NCI-H187 (cell line): ENCODE results near the gene GFI1B.
"Not testable (repeated sequence)": the region's sequence is repeated elsewhere in the genome, so short reads cannot be mapped to it uniquely, and the experiment has no call there.

Experiments used
- DNase-seq, 2 experiments: peaks; one replicate each; lab custom pipeline; 2025; lab: John Stamatoyannopoulos, UW

Gene GFI1B

DNA sequence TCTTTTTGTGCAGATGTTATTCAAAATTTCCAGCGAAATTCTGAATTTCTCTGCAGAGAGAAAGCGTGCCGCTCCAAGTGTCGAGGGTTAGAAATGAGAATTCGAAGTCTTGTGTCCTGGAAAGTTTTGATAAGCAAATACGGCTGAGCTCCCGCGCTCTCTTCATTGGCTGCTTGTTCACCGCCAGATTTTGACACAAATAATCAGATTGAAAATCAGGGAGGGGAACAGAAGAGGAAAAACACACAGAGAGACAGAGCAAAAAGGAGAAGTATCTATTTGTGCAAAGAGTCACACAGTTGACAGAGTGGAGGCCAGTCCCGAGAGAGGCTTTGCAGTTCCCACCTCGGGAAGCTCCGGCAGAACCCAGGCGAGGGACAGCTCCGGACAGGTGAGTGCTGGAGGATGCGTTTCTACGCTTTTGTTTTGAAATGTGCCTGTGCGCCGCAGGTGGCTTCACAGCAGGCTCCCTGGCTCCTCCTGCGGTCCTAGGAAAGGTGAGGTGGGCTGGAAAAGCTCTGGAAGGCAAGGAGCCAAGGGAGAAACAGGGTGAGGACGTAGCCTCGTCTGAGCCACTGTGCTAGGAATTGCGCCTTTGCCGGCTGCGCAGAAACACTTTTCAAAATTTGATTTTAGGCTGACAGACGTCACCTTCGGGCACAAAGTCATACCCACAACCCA lies at the start of gene GFI1B:
TSS of gene GFI1B (plus strand) at position 244 of the 681 bp plus-strand sequence. CDS start 7,985 bp downstream, outside the sequence.
- DNase-seq: no peak

DNA sequence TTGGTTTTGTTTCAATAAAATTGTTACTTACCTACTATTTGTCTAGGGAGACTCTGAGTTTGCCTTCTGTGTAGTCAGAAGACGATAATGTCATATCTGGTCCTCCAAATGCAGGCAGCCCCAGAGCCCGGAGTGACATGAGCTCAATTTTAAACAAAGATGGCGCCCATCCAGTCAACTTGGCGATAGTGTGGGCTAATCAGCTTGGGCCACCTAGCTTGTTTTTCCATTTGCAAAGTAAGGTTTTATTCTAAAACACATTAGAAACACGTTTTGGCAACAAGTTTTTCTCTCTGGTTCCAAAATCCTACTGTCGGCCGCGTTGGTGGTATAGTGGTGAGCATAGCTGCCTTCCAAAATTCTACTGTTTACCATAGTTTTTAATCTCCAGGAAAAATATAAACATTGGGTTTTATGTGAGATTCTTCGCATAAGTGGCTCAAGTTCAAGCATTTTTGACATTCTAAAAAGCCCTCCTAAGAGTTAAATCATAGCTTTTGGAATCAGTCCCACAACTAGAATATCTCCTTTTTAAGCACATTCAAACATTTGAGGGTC lies 47.2 kb upstream of the GFI1B start:
- DNase-seq: no peak

- no peak for DNase-seq
These were observed 43.5 kb upstream of the GFI1B start for GRCh38 chr9:132935026-132935425.

DNA sequence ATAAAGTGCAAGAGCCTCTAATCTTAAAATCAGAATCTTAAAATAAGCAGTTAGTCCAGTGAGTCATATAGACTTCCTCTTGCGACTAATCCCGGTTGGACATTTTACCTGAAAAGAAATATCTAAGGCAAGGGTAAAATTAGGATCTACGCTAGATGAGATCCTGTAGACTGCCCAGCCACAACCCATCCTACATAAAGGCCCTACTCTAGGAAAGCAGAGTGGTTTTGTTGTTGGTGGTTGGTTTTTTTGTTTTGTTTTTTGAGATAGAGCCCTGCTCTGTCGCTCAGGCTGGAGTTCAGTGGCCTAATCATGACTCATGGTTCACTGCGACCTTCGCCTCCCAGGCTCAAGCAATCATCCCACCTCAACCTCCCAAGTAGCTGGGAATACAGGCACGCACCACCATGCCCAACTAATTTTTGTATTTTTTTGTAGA lies 41.0 kb upstream of the GFI1B start:
- DNase-seq: no peak

DNA sequence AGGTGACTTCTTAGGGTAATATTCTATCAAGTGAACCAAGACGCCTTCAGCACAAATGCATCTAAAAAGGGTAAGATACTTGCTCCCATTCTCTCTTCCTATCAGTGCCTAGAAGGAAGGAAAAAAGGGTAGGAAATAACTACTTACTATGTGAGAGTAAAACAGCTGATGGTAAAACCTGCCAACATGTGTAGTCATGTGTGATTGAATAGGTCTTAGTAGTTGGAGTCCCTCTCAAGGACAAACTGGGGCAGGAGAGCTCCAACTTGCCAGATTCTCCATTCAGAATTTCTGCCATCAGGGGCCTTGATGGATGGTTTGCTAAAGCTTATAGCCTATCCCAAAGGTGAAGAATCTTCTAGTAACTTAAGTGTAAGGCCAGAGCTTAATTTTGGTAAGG lies 39.3 kb upstream of the GFI1B start:
- DNase-seq: no peak

DNA sequence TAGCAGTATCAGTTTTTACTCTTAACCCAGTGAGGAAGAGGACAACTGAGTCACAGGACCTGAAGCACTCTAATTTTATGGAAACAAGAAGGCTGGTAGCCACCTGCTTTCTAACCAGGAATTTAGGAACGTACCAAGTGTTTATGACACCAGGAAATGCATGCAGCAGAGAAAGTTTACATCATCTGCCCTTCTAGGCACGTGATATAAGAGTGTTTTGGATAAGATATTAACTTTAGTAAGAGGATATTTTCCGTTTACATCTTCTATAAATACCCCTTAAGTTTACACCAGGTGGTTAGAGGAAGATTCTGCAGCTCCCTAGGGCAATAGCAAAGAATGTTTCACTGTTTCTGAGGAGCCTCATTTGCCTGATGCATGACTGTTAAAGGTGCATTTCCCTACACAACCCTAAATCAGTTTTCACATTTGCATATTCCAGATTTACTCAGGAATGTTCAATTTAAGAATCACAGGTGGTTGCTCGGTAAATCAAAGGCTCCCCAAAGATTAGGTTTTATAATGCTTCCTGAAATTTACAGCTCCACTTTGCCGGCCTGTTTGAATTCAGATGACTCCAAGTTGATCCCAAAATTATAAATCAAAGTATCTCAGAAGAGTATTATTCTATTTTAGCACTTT lies 35.8 kb upstream of the GFI1B start:
- DNase-seq: no peak

DNA sequence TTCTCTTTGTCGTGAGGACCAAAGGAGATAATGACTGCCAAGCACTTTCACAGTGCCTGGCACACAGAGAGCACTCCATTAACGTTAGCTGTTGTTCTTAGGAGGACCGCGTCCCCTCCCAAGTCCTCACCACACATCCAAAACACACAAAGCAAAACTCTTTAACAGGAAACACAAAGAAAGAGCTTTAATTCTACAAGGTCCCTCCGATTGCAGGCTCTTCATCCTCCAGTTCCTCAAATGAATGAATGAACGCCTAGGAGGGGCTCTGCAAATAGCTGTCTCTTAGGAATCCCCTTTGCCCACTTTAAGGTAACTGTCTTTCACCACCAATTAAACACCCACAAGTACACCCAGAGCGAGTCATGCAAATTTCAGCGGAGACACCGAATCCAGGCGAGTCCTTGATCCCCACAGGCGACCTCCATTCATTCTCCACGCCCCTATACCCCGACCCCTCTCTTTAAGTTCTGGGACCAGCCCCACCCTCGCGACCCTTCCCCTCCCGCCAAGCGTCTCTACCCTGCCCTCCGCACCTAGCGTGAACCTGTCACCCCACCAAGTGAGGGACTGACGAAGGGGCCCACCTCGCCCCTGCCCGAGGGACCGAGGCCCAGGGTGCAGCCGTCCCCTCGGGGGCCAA lies 34.7 kb upstream of the GFI1B start:
- no peak for DNase-seq

- DNase-seq: peak; percentile 50 to 81
These were observed 34.0 kb upstream of the GFI1B start, which contains the start of gene TSC1 for GRCh38 chr9:132944294-132945185. TSS of gene TSC1 (minus strand) at chr9:132944616. CDS start at chr9:132928872, 15,744 bp downstream.

DNA sequence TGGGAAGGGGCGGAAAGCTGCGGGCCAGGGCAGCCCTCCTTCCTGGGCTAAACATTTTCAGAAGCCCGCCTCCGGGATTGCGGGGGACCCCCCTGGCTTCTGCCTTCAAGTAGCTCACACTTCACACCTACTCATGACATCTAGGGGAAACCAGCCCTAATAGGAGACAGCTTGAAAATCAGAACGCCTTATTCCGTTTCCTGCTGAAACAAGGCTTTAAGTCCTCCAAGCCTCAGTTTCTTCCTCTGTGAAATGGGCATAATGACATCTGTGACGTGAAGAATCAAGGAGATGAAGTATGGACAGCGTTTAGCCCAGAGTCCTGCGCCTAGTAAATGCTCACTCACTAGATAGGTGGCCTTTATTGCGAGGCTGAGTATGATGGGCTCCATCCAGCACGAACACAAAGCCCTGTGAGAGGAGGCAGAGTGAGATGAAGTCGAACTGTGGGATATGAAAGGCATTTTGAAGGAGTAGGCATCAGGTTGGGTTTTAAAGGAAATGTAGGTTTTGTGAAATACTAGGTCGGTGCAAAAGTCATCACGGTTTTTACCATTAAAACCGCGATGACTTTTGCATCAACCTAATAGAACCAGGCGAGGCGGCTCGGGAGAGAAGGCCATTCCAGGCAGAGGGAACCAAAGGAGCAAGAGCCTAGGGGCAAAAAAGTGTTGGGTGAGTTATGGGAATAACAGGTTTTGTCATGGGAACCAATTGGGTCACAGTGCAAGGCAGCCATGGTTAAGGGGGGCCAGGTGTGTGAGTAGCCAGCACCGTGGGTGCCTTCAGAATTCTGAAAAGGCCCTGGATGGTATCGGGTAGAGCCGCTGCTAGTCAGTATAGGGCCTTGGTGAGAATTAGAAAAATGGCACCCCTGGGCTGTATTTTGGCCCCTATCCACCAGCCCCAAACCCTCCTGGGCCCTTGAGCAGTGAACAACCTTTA lies 33.0 kb upstream of the GFI1B start:
- DNase-seq: no peak

DNA sequence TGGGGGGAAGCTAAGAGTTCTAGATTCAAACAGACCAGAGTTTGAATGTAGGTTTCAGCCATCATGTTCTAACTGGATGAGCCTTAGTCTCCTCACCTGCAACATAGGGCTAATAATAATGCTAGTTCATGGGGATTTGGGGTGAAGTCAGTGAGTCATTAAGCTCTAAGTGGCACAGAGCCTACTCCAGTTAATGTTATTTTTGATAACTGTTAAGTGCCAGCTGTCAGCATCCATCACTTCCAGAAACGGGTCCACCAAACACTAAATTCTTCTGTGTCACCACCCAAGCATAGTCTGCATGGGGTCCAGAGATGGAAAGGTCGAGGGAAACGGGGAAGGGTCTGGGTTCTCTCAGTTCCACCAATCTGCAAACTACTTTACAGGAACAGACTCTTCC lies 32.3 kb upstream of the GFI1B start:
- DNase-seq: no peak

DNA sequence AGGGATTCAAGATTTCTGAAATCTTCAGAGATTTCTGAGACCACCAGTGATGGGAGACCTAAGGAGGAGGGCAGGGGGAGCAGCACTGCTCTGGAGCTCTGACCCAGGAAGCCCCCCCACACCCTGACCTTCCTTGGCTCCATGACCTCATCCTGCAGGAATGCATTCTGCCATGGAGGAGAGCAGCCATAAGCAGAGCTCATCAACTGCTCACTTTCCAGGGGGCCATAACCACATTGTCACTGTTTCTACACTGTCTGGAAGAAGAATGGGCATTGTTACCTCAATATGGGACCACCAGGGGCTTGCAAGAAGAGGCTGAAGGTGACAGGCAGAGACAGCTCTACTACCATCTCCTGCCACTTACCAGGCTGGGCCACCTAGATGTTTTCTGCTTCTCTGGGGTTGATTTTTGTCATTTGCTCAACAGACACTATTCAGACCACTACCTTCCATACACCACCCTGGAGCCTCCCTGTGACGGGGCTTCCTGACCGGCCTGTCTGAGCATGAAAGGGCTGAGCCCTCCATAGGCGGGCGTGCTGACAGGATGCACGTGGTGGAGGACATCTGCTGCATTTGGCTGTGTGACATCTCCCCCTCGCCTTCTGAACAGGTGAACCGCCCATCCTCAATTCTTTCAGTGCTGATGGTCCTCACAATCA lies 31.7 kb upstream of the GFI1B start:
- DNase-seq: no peak

DNA sequence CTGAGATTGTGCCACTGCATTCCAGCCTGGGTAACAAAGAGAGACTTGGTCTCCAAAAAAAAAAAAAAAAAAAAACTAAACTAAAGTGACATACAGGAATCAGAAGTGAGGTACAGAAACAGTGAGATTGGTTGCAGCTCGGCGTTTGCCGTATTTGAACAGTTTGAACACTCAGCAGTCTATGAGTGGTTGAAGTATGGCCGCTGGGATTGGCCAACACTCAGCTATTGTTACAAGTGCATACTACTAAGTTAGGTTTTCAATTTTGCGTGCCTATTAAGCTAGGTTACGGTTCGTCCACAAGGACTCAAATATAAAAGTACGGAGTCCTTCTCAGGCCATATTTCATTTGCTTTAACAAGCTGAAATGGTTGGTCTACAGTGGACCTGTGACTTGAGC lies 30.7 kb upstream of the GFI1B start:
- DNase-seq: no peak

DNA sequence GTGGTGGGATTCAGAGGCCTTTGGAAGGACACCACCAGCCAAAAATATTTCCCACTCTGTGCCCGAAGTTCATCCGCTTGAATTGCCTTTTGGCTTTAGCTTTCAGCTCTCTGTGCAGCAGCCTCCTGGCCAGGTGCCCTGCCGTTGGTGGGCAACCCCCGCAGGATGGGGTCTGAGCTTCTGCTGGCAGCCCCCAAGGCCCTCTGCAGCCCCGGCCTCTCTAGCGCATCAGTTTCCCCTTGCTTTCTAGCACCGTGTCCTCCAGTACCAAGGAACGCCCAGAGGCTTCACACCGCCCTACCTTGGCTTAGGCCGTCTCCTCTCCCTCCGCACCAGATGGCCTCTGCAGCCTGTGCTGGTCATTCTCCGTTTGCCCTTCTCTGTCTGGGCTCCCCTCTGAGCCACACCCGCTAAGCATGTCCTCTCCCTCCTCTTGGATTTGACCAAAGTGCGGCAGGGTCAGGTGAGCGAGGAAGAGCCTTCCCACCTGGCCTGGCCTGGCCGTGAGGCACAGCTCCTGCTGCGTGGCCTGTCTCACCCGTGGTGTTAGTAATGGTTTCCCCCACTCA lies 29.9 kb upstream of the GFI1B start:
- DNase-seq: no peak

DNA sequence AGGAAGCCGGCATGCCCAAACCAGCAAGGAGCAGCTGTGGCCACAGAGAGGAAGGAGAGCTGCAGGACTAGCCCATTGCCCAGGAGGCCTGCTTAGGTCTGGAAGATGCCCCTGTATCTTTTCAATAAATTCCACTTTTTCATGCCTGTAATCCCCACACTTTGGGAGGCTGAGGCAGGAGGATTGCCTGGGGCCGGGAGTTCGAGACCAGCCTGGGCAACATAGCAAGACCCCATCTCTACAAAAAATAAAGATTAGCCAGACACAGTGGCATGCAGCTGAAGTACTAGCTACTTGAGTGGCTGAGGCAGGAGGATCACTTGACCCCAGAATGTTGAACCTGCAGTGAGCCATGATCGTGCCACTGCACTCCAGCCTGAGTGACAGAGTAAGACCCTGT lies 28.8 kb upstream of the GFI1B start:
- DNase-seq: no peak

GRCh38 chr9:132955123-132955522 lies 23.4 kb upstream of the GFI1B start:
- DNase-seq: no peak

GRCh38 chr9:132955768-132956167 lies 22.7 kb upstream of the GFI1B start:
- DNase-seq: no peak

DNA sequence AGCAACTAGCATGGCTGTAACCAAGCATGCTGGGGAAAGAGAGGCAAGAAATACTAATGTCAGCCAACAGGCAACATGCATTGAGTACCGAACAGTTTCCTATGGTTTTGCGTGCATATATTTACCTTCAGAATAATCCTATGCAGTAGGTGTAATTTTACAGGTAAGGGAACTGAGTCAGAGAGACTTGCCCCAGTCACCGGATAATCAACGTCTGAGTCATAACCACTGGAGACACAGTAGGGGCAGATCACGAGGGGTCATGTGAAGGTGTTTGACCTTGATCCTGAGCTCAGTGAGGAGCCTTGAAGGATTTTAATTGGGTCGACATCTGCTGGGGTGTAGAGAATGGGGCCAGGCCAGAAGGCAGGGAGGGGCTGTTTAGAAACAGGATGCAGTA lies 20.7 kb upstream of the GFI1B start:
- no peak for DNase-seq

DNA sequence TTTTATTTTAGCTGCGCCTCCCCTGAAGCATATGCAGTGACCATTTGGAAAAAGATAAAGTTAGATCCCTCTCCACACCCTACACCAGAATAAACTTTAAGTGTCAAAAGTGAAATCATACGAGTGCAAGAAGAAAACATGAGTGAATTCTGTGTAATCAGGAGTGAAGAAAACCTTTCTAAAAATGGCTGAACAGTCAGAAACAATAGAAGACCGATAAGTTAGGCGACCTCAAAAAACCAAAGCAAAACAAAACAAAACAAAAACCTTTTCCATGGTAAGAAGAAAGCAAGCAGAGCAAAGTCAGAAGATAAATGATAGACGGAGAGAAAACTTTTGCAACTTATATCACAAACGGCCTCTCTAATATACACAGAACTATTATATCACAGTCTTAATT lies 17.5 kb upstream of the GFI1B start:
- DNase-seq: no peak

DNA sequence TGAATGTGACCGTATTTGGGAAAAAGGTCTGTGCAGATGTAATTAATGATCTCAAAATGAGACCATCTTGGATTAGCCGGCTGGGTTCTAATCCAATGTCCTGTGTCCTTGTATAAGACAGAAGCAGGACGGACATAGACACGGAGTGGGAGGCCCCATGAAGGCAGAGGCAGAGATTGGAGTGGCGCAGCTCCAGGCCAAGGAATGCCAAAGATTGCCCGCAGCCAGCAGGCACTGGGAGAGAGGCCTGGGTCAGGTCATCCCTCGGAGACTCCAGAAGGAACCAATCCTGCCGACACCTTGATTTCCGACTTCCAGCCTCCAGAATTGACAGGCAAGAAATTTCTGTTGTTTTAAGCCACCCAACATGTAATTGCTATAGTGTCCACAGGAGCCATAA lies 13.0 kb upstream of the GFI1B start:
- no peak for DNase-seq

- not testable (repeated sequence) for DNase-seq
These were observed 10.6 kb upstream of the GFI1B start for GRCh38 chr9:132967908-132968307.
